ENCODE results near the gene SARNP.

GRCh38 chr12:55845361-55845760 is 27.8 kb upstream of the SARNP start:
- TF ChIP-seq, protein P1, sequence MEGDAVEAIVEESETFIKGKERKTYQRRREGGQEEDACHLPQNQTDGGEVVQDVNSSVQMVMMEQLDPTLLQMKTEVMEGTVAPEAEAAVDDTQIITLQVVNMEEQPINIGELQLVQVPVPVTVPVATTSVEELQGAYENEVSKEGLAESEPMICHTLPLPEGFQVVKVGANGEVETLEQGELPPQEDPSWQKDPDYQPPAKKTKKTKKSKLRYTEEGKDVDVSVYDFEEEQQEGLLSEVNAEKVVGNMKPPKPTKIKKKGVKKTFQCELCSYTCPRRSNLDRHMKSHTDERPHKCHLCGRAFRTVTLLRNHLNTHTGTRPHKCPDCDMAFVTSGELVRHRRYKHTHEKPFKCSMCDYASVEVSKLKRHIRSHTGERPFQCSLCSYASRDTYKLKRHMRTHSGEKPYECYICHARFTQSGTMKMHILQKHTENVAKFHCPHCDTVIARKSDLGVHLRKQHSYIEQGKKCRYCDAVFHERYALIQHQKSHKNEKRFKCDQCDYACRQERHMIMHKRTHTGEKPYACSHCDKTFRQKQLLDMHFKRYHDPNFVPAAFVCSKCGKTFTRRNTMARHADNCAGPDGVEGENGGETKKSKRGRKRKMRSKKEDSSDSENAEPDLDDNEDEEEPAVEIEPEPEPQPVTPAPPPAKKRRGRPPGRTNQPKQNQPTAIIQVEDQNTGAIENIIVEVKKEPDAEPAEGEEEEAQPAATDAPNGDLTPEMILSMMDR (IDR thresholded peaks at IDR 0.05; ENCODE audit: insufficient read depth, low read length, poor library complexity, severe bottlenecking), result no peak
- no peak for TF ChIP-seq EZH2phosphoT487 (conservative IDR thresholded peaks at IDR 0.05; ENCODE audit: low read length)
